BLaER1 (cell line): ENCODE data around the gene PAF1.

Source experiments
- H3K27ac ChIP-seq: shearing (Covaris generic); formaldehyde crosslinking; 2 replicates; pipeline ENCODE4 v1.8.1; 2022
- H3K27me3 ChIP-seq: shearing (Covaris generic); formaldehyde crosslinking; 2 replicates; pipeline ENCODE4 v1.8.1; 2022
- H3K36me3 ChIP-seq: shearing (Covaris generic); formaldehyde crosslinking; 2 replicates; pipeline ENCODE4 v1.8.1; 2022
- H3K4me1 ChIP-seq: shearing (Covaris generic); formaldehyde crosslinking; 2 replicates; pipeline ENCODE4 v1.8.1; 2022
- H3K4me2 ChIP-seq: shearing (Covaris generic); formaldehyde crosslinking; 2 replicates; pipeline ENCODE4 v1.8.1; 2022
- H3K4me3 ChIP-seq: shearing (Covaris generic); formaldehyde crosslinking; 2 replicates; pipeline ENCODE4 v1.8.1; 2022
- H3K9ac ChIP-seq: shearing (Covaris generic); formaldehyde crosslinking; 2 replicates; pipeline ENCODE4 v1.8.1; 2022
- H3K9me3 ChIP-seq: shearing (Covaris generic); formaldehyde crosslinking; 2 replicates; pipeline ENCODE4 v1.8.1; 2022
- H4K20me1 ChIP-seq: shearing (Covaris generic); formaldehyde crosslinking; 2 replicates; pipeline ENCODE4 v1.8.1; 2022
- Cebpa-rat ChIP-seq: shearing (Covaris generic); IDR thresholded peaks from 2 replicates; pipeline ENCODE4 v1.8.1; 2022

The PAF1 gene

GRCh38 chr19:39405958-39406655 is 15.2 kb upstream of the PAF1 start:
- H3K36me3 ChIP-seq: peaks cover 12% of the 10 kb centered on the region
- peaks cover 74% of the 10 kb centered on the region for H3K4me1 ChIP-seq
- TF ChIP-seq Cebpa-rat: no peak
- H3K4me3 ChIP-seq: peak overlapping the region; percentile 89
- H3K9ac ChIP-seq: peak overlapping the region; percentile 60
- H3K4me2 ChIP-seq: peak overlapping the region; percentile 85
- H3K9me3 ChIP-seq: no peaks in the 10 kb centered on the region
- no peaks in the 10 kb centered on the region for H3K27me3 ChIP-seq
- H3K27ac ChIP-seq: peak overlapping the region; percentile 68
- peaks cover 27% of the 10 kb centered on the region for H4K20me1 ChIP-seq

GRCh38 chr19:39405261-39405957 is 14.5 kb upstream of the PAF1 start:
- Histone ChIP-seq H3K27ac (peak overlapping the region; percentile 68), H3K4me3 (peak overlapping the region; percentile 89), H3K4me2 (peak overlapping the region; percentile 85), H3K9me3 (no peaks in the 10 kb centered on the region), H3K27me3 (no peaks in the 10 kb centered on the region), H4K20me1 (peaks cover 27% of the 10 kb centered on the region), H3K36me3 (peaks cover 12% of the 10 kb centered on the region), H3K4me1 (peaks cover 74% of the 10 kb centered on the region), H3K9ac (peak overlapping the region; percentile 60)
- TF ChIP-seq Cebpa-rat: no peak

GRCh38 chr19:39403331-39404312 is 12.7 kb upstream of the PAF1 start:
- Histone ChIP-seq H3K4me3 (peak overlapping the region; percentile 62), H3K4me1 (peaks cover 72% of the 10 kb centered on the region), H3K36me3 (peaks cover 21% of the 10 kb centered on the region)

GRCh38 chr19:39402346-39403300 is 11.7 kb upstream of the PAF1 start:
- no peaks in the 10 kb centered on the region for H3K9me3 ChIP-seq
- H3K4me3 ChIP-seq: peak overlapping the region; percentile 62
- H3K4me2 ChIP-seq: peak overlapping the region; percentile 85
- TF ChIP-seq Cebpa-rat: no peak
- H3K36me3 ChIP-seq: peaks cover 17% of the 10 kb centered on the region
- H3K9ac ChIP-seq: peak overlapping the region; percentile 96
- peaks cover 76% of the 10 kb centered on the region for H3K4me1 ChIP-seq
- no peaks in the 10 kb centered on the region for H3K27me3 ChIP-seq
- peaks cover 9% of the 10 kb centered on the region for H4K20me1 ChIP-seq
- H3K27ac ChIP-seq: peak overlapping the region; percentile 100

More at GRCh38 chr19:39403331-39404312, 12.7 kb upstream of the PAF1 start:
- peaks cover 19% of the 10 kb centered on the region for H4K20me1 ChIP-seq
- no peaks in the 10 kb centered on the region for H3K27me3 ChIP-seq
- H3K4me2 ChIP-seq: peak overlapping the region; percentile 85
- peak overlapping the region; percentile 96 for H3K9ac ChIP-seq
- TF ChIP-seq Cebpa-rat: no peak
- no peaks in the 10 kb centered on the region for H3K9me3 ChIP-seq
- H3K27ac ChIP-seq: peak overlapping the region; percentile 100

- TF ChIP-seq Cebpa-rat: no peak
- Histone ChIP-seq H3K9ac (peak overlapping the region; percentile 96), H3K27ac (peak overlapping the region; percentile 100), H3K27me3 (no peaks in the 10 kb centered on the region), H3K4me2 (peak overlapping the region; percentile 85), H3K4me3 (peak overlapping the region; percentile 62), H3K36me3 (peaks cover 24% of the 10 kb centered on the region), H4K20me1 (peaks cover under 1% of the 10 kb centered on the region; the same call in 1 of the 2 replicates), H3K9me3 (no peaks in the 10 kb centered on the region), H3K4me1 (peaks cover 83% of the 10 kb centered on the region)
Measured at GRCh38 chr19:39401549-39402345, 10.8 kb upstream of the PAF1 start.

- H3K27ac ChIP-seq: peak overlapping the region; percentile 100
- no peak for TF ChIP-seq Cebpa-rat
- H3K4me1 ChIP-seq: peaks cover 81% of the 10 kb centered on the region
- peak overlapping the region; percentile 96 for H3K9ac ChIP-seq
- H3K4me3 ChIP-seq: 0 out of 2 replicates have a peak overlapping the region, but pooled peaks have one; percentile 62
- H3K9me3 ChIP-seq: no peaks in the 10 kb centered on the region
- peak overlapping the region; percentile 85 for H3K4me2 ChIP-seq
- H3K36me3 ChIP-seq: peaks cover 29% of the 10 kb centered on the region
- no peaks in the 10 kb centered on the region for H3K27me3 ChIP-seq
- no peaks in the 10 kb centered on the region for H4K20me1 ChIP-seq
Measured at GRCh38 chr19:39401070-39401548, 10.2 kb upstream of the PAF1 start.

- no peak overlapping the region for H3K27ac ChIP-seq
- no peak for TF ChIP-seq Cebpa-rat
Measured at GRCh38 chr19:39400061-39400460, 9.2 kb upstream of the PAF1 start.

GRCh38 chr19:39399668-39400050 is 8.8 kb upstream of the PAF1 start:
- Histone ChIP-seq H4K20me1 (no peaks in the 10 kb centered on the region), H3K27me3 (no peaks in the 10 kb centered on the region), H3K4me1 (peaks cover 66% of the 10 kb centered on the region), H3K4me3 (no peak overlapping the region), H3K36me3 (peaks cover 43% of the 10 kb centered on the region), H3K4me2 (peak overlapping the region; percentile 85), H3K27ac (no peak overlapping the region), H3K9me3 (no peaks in the 10 kb centered on the region), H3K9ac (no peak overlapping the region)
- TF ChIP-seq Cebpa-rat: no peak

More at GRCh38 chr19:39400061-39400460, 9.2 kb upstream of the PAF1 start:
- Histone ChIP-seq H3K27me3 (no peaks in the 10 kb centered on the region), H3K9ac (no peak overlapping the region), H3K4me3 (no peak overlapping the region), H3K4me1 (peaks cover 70% of the 10 kb centered on the region), H3K4me2 (peak overlapping the region; percentile 85), H3K9me3 (no peaks in the 10 kb centered on the region), H3K36me3 (peaks cover 39% of the 10 kb centered on the region), H4K20me1 (no peaks in the 10 kb centered on the region)
